Nephron progenitor cell (in vitro differentiated cells): Measurements from ENCODE around the gene RFTN1.
"Not testable (repeated sequence)": the region's sequence is repeated elsewhere in the genome, so short reads cannot be mapped to it uniquely, and the experiment has no call there.

ENCODE experiments used
- DNase-seq: peaks from one replicate; pipeline ENCODE4 v3.0.0; 2021
- H3K27ac Mint-ChIP-seq: 2 replicates; pipeline ENCODE4 v1.8.0; 2021; ENCODE audit warnings: mild to moderate bottlenecking, moderate library complexity, mixed read lengths
- H3K27me3 Mint-ChIP-seq: 2 replicates; pipeline ENCODE4 v1.8.0; 2021; ENCODE audit warnings: mild to moderate bottlenecking, low read depth, mixed read lengths; ENCODE audit not compliant: poor library complexity
- H3K36me3 Mint-ChIP-seq: 2 replicates; pipeline ENCODE4 v1.8.0; 2021; ENCODE audit warnings: low read depth, mixed read lengths
- H3K4me1 Mint-ChIP-seq: 2 replicates; pipeline ENCODE4 v1.8.0; 2021; ENCODE audit warnings: mixed read lengths
- H3K4me3 Mint-ChIP-seq: 2 replicates; pipeline ENCODE4 v1.8.0; 2021; ENCODE audit warnings: mild to moderate bottlenecking, moderate library complexity, mixed read lengths
- H3K9me3 Mint-ChIP-seq: 2 replicates; pipeline ENCODE4 v1.8.0; 2021; ENCODE audit warnings: mild to moderate bottlenecking, moderate library complexity, mixed read lengths
- TF ChIP-seq, protein P1 (sequence below): fragments of 200-600 bp; sonication (generic); IDR thresholded peaks from 2 replicates; pipeline ENCODE4 v1.5.0; 2021; ENCODE audit warnings: antibody characterized with exemption

Gene RFTN1

DNA sequence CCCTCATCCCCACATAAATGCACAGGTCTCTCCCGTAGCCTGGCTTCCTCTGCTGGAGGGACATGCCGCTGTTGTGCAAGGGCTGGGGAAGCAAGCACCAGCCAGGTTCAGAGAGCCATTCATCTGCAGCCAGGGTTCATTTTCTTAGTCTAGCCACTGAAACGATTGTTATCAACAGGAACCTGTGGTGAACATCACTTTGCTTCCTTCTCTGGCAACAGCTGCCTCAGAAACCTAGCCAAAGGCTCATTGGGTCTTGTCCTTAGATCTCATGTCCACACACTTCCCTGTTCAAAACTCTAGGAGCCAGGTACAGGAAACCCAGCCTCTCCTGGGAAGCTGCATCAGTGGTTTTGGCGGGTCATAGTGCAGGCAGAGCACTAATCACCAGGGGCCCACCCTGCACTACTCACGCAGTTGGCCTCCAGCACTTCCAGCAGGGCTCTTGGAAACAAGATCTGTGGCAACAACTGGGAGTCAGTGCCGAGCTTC, 201.5 kb downstream of the RFTN1 start:
- Mint-ChIP-seq H3K27me3 (peaks cover 2% of the 10 kb centered on the region), H3K36me3 (peaks cover 51% of the 10 kb centered on the region), H3K27ac (peak overlapping the region; percentile 96), H3K9me3 (peaks cover 7% of the 10 kb centered on the region), H3K4me1 (peaks cover 27% of the 10 kb centered on the region), H3K4me3 (no peak overlapping the region)
- DNase-seq, result no peak
- TF ChIP-seq, protein P1, sequence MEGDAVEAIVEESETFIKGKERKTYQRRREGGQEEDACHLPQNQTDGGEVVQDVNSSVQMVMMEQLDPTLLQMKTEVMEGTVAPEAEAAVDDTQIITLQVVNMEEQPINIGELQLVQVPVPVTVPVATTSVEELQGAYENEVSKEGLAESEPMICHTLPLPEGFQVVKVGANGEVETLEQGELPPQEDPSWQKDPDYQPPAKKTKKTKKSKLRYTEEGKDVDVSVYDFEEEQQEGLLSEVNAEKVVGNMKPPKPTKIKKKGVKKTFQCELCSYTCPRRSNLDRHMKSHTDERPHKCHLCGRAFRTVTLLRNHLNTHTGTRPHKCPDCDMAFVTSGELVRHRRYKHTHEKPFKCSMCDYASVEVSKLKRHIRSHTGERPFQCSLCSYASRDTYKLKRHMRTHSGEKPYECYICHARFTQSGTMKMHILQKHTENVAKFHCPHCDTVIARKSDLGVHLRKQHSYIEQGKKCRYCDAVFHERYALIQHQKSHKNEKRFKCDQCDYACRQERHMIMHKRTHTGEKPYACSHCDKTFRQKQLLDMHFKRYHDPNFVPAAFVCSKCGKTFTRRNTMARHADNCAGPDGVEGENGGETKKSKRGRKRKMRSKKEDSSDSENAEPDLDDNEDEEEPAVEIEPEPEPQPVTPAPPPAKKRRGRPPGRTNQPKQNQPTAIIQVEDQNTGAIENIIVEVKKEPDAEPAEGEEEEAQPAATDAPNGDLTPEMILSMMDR, result no peak

GRCh38 chr3:16310486-16310885, 203.0 kb downstream of the RFTN1 start:
- H3K4me3 Mint-ChIP-seq, DNase-seq, H3K27ac Mint-ChIP-seq, H3K27me3 Mint-ChIP-seq, H3K9me3 Mint-ChIP-seq: not testable (repeated sequence)
- Mint-ChIP-seq H3K36me3 (peaks cover 53% of the 10 kb centered on the region), H3K4me1 (peaks cover 22% of the 10 kb centered on the region)

DNA sequence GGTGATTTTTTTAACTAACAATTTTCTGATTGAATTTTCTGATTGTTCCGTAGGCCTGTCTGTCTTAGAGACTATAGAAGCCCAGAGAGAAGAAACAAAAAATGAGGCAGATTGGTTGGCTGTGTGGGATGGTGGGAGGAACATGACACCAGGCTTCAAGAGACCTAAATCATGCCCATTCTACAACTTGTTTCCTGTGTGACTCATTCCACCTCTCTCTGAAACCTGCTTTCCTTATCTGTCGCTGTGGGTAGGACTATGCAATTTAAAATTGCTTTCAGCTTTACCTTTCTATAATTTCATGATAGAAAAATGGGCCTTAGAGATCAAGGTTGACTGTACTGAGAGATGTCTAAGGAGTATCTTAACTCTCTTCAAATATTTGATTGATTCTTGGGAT, 203.9 kb downstream of the RFTN1 start:
- Mint-ChIP-seq H3K36me3 (peaks cover 60% of the 10 kb centered on the region), H3K27me3 (no peaks in the 10 kb centered on the region), H3K4me3 (peak overlapping the region; percentile 12), H3K27ac (peak overlapping the region; percentile 42), H3K9me3 (peaks cover 7% of the 10 kb centered on the region), H3K4me1 (peaks cover 21% of the 10 kb centered on the region)
- DNase-seq, result no peak
- TF ChIP-seq, protein P1, result no peak

DNA sequence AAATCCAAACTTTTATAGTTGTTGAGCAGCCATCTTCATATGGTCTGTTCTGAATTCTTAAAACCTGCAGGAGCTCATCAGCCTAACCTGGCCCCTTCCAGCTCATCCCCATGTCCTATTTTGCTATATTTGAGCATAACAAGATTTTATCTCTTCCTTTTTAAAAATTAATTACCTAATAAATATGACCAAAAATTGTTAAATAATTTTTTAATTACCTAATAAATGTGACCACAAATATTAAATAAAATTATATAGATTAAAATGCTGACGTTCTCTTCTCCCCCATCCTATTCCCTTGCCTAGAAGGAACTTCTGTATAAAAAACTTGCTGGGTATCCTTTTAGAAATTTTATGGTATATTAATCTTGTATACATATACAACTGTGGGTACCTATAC, 204.8 kb downstream of the RFTN1 start:
- H3K9me3 Mint-ChIP-seq, result peaks cover 7% of the 10 kb centered on the region
- no peak for DNase-seq
- peaks cover 21% of the 10 kb centered on the region for H3K4me1 Mint-ChIP-seq
- H3K4me3 Mint-ChIP-seq, result no peak overlapping the region
- TF ChIP-seq, protein P1, result no peak
- H3K27ac Mint-ChIP-seq, result no peak overlapping the region
- peaks cover 65% of the 10 kb centered on the region for H3K36me3 Mint-ChIP-seq
- no peaks in the 10 kb centered on the region for H3K27me3 Mint-ChIP-seq

- Mint-ChIP-seq H3K27ac (no peak overlapping the region), H3K4me1 (peaks cover 27% of the 10 kb centered on the region), H3K27me3 (no peaks in the 10 kb centered on the region), H3K9me3 (peaks cover 7% of the 10 kb centered on the region), H3K4me3 (no peak overlapping the region), H3K36me3 (peaks cover 71% of the 10 kb centered on the region)
- TF ChIP-seq, protein P1, result no peak
- no peak for DNase-seq
These were observed 205.5 kb downstream of the RFTN1 start for GRCh38 chr3:16307832-16308531.

DNA sequence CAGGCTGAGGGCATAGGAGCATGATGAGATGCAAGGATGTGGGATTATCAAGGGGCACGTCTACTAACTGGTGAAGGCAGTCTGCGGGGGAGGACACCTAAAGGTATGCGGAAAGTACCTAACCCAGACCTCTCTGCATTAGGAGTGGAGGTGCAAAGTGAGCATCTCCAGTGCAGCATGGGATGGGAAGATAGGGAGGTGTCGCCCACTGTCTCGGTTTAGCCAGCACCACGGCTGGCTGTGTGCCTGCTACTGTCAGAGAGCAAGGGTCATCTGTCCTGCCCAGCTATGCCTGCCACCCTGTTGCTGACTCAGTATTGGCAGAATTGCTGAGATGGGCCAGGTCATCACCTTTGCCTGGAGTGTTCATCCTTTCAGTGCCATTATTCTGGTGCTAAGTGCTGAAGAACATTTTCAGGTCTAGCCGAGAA, 208.4 kb downstream of the RFTN1 start:
- no peaks in the 10 kb centered on the region for H3K27me3 Mint-ChIP-seq
- peaks cover 32% of the 10 kb centered on the region for H3K4me1 Mint-ChIP-seq
- H3K4me3 Mint-ChIP-seq, result no peak overlapping the region
- peaks cover 7% of the 10 kb centered on the region for H3K9me3 Mint-ChIP-seq
- TF ChIP-seq, protein P1, result no peak
- peaks cover 83% of the 10 kb centered on the region for H3K36me3 Mint-ChIP-seq
- DNase-seq, result no peak
- H3K27ac Mint-ChIP-seq, result no peak overlapping the region
